Transverse colon (tissue), 4 donors: ENCODE measurements around the gene HSD17B12. TPM values are rescaled to one million over a fixed set of nuclear protein-coding genes. Genes with fewer than 3 reads are reported as not detected.

Experiments
- DNase-seq: peaks from one replicate; pipeline ENCODE4 v3.0.0-alpha.2; 2019
- H3K27ac ChIP-seq, 4 donors: fragments of 200-600 bp; sonication (generic); 2 replicates each; pipeline ENCODE4 v1.5.1; 2016 to 2018; ENCODE audit warnings: inconsistent platforms in 4 of 4
- H3K27me3 ChIP-seq: fragments of 200-600 bp; sonication (generic); 2 replicates; pipeline ENCODE4 v1.5.1; 2017; ENCODE audit warnings: inconsistent platforms
- H3K36me3 ChIP-seq, 4 donors: fragments of 200-600 bp; sonication (generic); 2 replicates each; pipeline ENCODE4 v1.5.1; 2017 to 2019; ENCODE audit warnings: inconsistent platforms in 4 of 4
- H3K4me1 ChIP-seq, 4 donors: fragments of 200-600 bp; sonication (generic); 2 replicates each; pipeline ENCODE4 v1.5.1; 2017 to 2020; ENCODE audit warnings: inconsistent platforms in 4 of 4
- H3K4me3 ChIP-seq, 4 donors: fragments of 200-600 bp; sonication (generic); 1 replicate in 1 of 4; 2 replicates in 3 of 4; pipeline versions ENCODE4 v1.5.1 to v1.6.1; 2017 to 2019; ENCODE audit warnings: inconsistent platforms in 4 of 4
- H3K9me3 ChIP-seq, 2 donors: fragments of 200-600 bp; sonication (generic); 2 replicates each; pipeline ENCODE4 v1.5.1; 2017 to 2019; ENCODE audit warnings: inconsistent platforms in 2 of 2
- EP300 ChIP-seq: sonication (generic); formaldehyde crosslinking; IDR thresholded peaks from one replicate; pipeline ENCODE4 v1.6.1; 2017; ENCODE audit warnings: antibody characterized with exemption, low read depth
- POLR2A ChIP-seq: fragments of 450-650 bp; IDR thresholded peaks from one replicate; pipeline ENCODE4 v1.6.1; 2016; ENCODE audit warnings: antibody characterized with exemption, mild to moderate bottlenecking, moderate library complexity
- POLR2AphosphoS5 ChIP-seq, 3 donors: sonication (generic); formaldehyde crosslinking; IDR thresholded peaks; one replicate each; pipeline ENCODE4 v1.6.1; 2016; ENCODE audit warnings: antibody characterized with exemption in 3 of 3
- WGBS, 2 donors: methylation state at CpG; one replicate each; pipeline ENCODE4 v1.1.5; 2018; ENCODE audit warnings: low coverage in 1 of 2; 5-methylcytosine and 5-hydroxymethylcytosine counted together
- in situ Hi-C, 4 donors: fragments of 200-750 bp; cut with MboI; loops; one replicate each; pipeline versions ENCODE4 v1.15.0 to v1.15.1; 2017; ENCODE audit warnings: low sequenced_read_pairs in 3 of 4, low pct_ligation_motif_present in 1 of 4, low pct_unique_long_range_greater_than_20kb in 1 of 4
- intact Hi-C: fragments of 100-400 bp; cut with DNase I; formaldehyde crosslinking; loops from one replicate; pipeline ENCODE4 v1.15.1; 2023; ENCODE audit warnings: low total_unique reads
- total RNA-seq, 4 donors: library from RNA; depleted of rRNA; stranded (reverse); fragments of >200 nt; gene quantifications; one replicate each; pipeline ENCODE4 v1.1.0, GENCODE V29; 2016
- TF ChIP-seq, protein P1 (sequence below), 5 experiments: fragments of 200-600 bp in 3 of 5; fragments of 450-650 bp in 2 of 5; sonication (generic) in 3 of 5; IDR thresholded peaks; 1 replicate in 2 of 5; 2 replicates in 3 of 5; pipeline ENCODE4 v1.5.1; 2016 to 2017; ENCODE audit warnings: antibody characterized with exemption in 5 of 5, inconsistent platforms in 3 of 5, mild to moderate bottlenecking in 2 of 5, moderate library complexity in 1 of 5

Gene HSD17B12
- total RNA-seq, 4 donors from 2014 or later = 33.3 to 65.7 (median 47.1) TPM

DNA sequence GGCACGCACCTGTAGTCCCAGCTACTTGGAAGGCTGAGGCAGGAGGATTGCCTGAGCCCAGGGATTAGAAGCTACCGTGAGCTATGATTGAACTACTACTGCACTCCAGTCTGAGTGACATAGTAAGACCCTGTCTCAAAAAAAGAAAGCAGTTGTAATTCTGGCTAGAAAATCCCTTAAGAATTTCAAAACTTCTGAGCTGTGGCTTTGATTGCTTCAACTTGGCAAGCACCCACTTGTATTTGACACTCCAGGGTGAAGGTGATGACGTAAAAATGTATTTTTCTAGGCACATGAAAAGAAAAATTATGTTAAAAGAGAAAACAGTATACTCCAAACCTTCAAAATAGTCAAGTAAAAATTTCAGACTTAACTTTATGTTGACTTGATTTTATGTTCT lies 176.5 kb downstream of the HSD17B12 start:
- no peak for DNase-seq
- Histone ChIP-seq H3K9me3 (peaks cover 0 to 5% of the 10 kb centered on the region in 2 donors), H3K36me3 (peaks cover 0 to 7% (median 0%) of the 10 kb centered on the region in 4 donors), H3K4me1 (no peaks in the 10 kb centered on the region), H3K27me3 (no peaks in the 10 kb centered on the region), H3K27ac (no peak overlapping the region), H3K4me3 (no peak overlapping the region)
- in situ Hi-C loops (no loop called here), intact Hi-C loops (no loop called here)
- 94 to 100% methylated on average over 1 to 3 of the region's 3 CpGs for WGBS, 2 donors
- TF ChIP-seq POLR2AphosphoS5 (IDR thresholded peaks at IDR 0.05) (no peak), EP300 (no peak), POLR2A (no peak)
- TF ChIP-seq, protein P1, sequence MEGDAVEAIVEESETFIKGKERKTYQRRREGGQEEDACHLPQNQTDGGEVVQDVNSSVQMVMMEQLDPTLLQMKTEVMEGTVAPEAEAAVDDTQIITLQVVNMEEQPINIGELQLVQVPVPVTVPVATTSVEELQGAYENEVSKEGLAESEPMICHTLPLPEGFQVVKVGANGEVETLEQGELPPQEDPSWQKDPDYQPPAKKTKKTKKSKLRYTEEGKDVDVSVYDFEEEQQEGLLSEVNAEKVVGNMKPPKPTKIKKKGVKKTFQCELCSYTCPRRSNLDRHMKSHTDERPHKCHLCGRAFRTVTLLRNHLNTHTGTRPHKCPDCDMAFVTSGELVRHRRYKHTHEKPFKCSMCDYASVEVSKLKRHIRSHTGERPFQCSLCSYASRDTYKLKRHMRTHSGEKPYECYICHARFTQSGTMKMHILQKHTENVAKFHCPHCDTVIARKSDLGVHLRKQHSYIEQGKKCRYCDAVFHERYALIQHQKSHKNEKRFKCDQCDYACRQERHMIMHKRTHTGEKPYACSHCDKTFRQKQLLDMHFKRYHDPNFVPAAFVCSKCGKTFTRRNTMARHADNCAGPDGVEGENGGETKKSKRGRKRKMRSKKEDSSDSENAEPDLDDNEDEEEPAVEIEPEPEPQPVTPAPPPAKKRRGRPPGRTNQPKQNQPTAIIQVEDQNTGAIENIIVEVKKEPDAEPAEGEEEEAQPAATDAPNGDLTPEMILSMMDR (IDR thresholded peaks at IDR 0.05) = no peak

DNA sequence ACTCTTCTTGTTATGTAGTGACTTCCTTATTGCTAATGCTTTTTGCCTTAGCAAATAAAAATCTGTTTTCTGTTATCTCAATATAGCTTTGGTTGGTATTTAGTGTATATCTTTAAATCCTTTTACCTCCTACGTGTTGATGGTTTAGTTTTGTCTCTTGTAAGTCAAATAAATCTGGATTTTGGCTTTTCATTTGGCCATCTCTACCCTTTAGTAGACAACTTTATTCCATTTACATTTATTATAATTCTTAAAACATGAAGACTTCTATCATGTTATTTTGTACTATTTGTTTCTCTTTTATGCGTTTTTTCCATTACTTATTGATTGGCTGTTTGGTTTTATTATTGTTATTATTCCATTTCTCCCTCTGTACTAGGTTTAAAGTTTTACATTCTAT lies 180.6 kb downstream of the HSD17B12 start:
- TF ChIP-seq POLR2AphosphoS5 (IDR thresholded peaks at IDR 0.05) = no peak
- no peak for TF ChIP-seq POLR2A
- TF ChIP-seq, protein P1 (IDR thresholded peaks at IDR 0.05) = no peak
- TF ChIP-seq EP300 = no peak
- DNase-seq = no peak
- 70 to 81% methylated on average over 2 of the region's 2 CpGs for WGBS, 2 donors
- peaks cover 0 to 5% of the 10 kb centered on the region in 2 donors for H3K9me3 ChIP-seq
- intact Hi-C loops (no loop called here), in situ Hi-C loops (no loop called here)
- no peaks in the 10 kb centered on the region for H3K27me3 ChIP-seq
- H3K4me1 ChIP-seq = no peaks in the 10 kb centered on the region
- no peak overlapping the region for H3K27ac ChIP-seq
- H3K36me3 ChIP-seq = no peaks in the 10 kb centered on the region
- H3K4me3 ChIP-seq = no peak overlapping the region

DNA sequence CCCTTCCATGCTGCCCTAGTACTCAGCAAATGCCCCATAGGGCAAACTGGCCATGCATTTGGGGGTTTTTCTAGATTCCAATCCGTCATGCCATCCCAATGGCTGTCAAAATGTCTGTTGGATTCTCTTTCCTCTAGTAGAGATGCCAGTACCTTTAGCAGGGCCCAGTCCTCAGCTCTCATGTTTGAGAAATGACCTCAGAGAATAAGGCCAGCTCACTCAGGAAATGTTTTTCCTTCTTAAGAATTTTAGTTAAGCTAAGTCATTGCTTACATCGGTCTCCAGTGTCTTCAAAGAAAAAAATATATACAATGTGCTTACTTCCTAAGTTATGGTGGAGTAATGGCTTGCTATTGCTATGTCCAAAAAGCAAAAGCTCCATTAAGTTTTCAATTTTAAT lies 186.0 kb downstream of the HSD17B12 start:
- Histone ChIP-seq H3K4me3 (no peak overlapping the region), H3K36me3 (no peaks in the 10 kb centered on the region), H3K27me3 (peaks cover 7% of the 10 kb centered on the region), H3K4me1 (no peaks in the 10 kb centered on the region), H3K27ac (no peak overlapping the region), H3K9me3 (no peaks in the 10 kb centered on the region)
- WGBS, 2 donors = 80 to 83% methylated on average over 1 to 2 of the region's 2 CpGs
- intact Hi-C loops = no loop called here
- in situ Hi-C loops = no loop called here
- TF ChIP-seq EP300 (no peak), POLR2A (no peak), POLR2AphosphoS5 (IDR thresholded peaks at IDR 0.05) (no peak)
- TF ChIP-seq, protein P1 (IDR thresholded peaks at IDR 0.05) = no peak
- DNase-seq = no peak

GRCh38 chr11:43866969-43867368 lies 186.4 kb downstream of the HSD17B12 start:
- Histone ChIP-seq H3K27me3 (peaks cover 12% of the 10 kb centered on the region), H3K36me3 (no peaks in the 10 kb centered on the region), H3K4me1 (no peaks in the 10 kb centered on the region), H3K27ac (no peak overlapping the region), H3K9me3 (no peaks in the 10 kb centered on the region), H3K4me3 (no peak overlapping the region)
- DNase-seq = no peak
- intact Hi-C loops (no loop called here), in situ Hi-C loops (no loop called here)
- TF ChIP-seq POLR2A (no peak), POLR2AphosphoS5 (IDR thresholded peaks at IDR 0.05) (no peak), EP300 (no peak)
- TF ChIP-seq, protein P1 (IDR thresholded peaks at IDR 0.05) = no peak
